Cardiac septum (tissue), 1 donor: ENCODE measurements around the gene MTX3. TPM values are rescaled to one million over a fixed set of nuclear protein-coding genes. Genes with fewer than 3 reads are reported as not detected.

Source experiments
- DNase-seq: peaks from one replicate; pipeline ENCODE4 v3.0.0-alpha.2; 2020; ENCODE audit warnings: low spot score
- intact Hi-C: fragments of 100-400 bp; cut with DNase I; formaldehyde crosslinking; loops from one replicate; pipeline ENCODE4 v1.14.0; 2022
- total RNA-seq: library from RNA; stranded (reverse); fragmentation: NEBNext Ultra II Directional; extraction: Animal tissue kit (Norgen Biotek cat#: 25700); gene quantifications from one replicate; pipeline ENCODE4 v1.2.1, GENCODE V29; 2021
- donor health status: DM: no; HTN: no; CAD: no.

Gene MTX3
- total RNA-seq, 1 donor from 2014 or later, result 15.9 TPM

DNA sequence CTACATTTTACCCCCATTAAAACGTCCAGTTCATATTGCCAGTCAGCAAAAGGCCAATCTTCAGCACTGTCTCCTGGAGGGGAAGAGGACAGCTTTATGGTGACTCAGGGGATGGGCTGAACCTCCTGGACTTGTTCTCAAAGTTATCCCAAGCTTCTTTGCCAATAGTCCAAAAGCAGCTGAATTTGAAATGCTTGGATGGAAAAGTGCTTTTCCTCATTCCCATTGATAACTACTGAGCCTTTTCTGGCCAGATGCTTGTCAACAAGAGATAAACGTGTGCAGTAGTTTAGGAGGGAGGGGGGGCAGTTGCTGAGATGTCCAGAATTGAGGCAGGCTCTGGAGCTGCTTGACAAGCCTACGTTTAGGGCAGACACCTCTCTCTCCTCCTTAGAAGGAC is 43.5 kb downstream of the MTX3 start:
- intact Hi-C loops, result no loop called here
- no peak for DNase-seq

DNA sequence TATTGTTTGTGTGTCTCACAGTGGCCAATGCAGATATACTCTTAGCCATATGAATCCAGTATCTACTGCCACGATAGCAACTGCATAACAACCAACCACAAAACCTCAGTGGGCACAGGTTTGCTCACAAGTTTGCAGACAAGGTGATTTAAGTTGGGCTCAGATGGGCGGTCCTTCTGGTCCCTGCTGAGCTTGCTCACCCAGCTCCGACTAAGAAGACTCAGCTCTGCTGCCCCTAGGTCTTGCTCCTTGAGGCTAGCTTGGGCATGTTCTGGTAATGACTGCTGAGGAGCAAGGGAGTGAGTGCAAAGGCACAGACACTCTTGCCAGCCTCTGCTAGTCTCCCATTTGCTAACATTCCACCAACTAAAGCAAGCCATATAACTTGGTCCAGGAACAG is 52.6 kb downstream of the MTX3 start:
- intact Hi-C loops, result no loop called here
- DNase-seq, result no peak

DNA sequence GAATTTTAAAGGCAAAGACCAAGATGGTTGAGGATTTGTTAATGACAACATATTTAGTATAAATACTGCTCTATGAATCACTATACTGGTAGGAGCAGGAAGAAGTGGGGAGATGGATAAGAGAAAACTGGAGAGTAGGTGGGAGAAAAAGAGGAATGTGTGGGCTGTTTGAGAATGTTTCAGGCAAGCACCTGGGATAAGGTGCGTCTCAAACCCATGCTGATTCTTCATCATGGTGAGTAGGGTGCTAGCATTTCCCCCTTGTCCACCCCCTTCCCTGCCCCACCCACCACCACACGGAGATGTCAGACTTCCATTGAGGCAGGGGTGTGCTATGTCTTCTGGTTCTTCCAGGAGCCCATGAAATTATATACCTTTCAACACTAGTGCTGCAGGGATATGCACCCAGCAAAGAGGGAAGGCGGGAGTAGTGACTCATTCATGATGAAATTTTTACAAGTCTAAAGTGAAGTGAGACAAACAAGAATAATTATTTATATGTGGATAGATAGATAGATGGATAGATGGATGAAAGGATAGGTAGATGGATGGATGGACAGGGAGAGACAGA is 54.3 kb downstream of the MTX3 start:
- intact Hi-C loops, result no loop called here
- DNase-seq, result no peak

DNA sequence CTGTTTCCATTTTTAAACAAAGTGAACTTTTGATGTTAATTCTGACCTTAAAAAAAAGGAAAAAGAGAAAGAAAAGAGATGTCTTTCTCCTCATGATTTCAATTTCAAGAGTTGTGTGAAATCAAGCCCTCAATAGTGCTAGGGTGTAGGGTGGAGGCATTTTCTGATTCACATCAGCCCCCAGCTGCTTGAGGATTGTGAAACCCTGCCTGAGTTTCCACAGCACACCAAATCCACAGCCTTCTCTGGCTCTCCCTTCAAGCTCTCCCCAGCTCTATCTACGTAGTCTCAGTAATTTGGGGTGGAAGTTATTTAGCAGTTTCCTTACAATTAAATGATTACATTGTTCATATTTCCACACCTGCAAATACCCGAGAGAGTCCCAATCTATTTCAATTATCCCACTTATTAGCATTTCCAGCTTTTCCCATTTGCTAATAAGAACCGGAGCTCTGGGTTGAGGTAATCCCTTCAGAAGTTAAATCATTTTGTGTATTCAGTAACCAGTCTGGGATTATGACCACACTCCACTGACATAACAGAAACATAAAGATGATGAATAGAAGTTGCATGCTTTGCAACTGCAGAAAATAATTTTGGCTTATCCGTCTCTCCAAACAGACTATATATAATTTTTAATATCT is 54.9 kb downstream of the MTX3 start:
- intact Hi-C loops, result no loop called here
- DNase-seq, result no peak

DNA sequence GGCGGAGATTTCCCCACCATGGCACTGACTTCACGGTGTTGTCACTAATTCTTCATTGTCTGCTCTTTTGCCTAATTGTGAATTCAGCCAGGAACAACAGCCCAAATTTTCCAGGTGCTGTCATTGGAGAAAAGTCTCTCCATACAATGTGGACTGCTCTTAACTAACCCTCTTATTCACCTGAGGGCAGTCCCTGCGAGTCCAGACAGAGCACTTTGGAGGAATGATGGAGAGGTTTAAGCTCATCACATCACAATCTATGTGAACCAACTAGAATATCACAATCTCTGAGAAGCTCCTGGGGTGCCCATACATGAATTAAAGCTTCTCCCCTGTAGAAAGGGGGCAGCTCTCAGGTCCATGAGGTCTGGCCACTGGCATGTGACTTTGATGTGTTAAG is 56.4 kb downstream of the MTX3 start:
- DNase-seq, result no peak
- intact Hi-C loops, result loop anchor here (5.0 kb wide), 1 partner anchor 62 kb away; no protein-coding TSS in a partner anchor

DNA sequence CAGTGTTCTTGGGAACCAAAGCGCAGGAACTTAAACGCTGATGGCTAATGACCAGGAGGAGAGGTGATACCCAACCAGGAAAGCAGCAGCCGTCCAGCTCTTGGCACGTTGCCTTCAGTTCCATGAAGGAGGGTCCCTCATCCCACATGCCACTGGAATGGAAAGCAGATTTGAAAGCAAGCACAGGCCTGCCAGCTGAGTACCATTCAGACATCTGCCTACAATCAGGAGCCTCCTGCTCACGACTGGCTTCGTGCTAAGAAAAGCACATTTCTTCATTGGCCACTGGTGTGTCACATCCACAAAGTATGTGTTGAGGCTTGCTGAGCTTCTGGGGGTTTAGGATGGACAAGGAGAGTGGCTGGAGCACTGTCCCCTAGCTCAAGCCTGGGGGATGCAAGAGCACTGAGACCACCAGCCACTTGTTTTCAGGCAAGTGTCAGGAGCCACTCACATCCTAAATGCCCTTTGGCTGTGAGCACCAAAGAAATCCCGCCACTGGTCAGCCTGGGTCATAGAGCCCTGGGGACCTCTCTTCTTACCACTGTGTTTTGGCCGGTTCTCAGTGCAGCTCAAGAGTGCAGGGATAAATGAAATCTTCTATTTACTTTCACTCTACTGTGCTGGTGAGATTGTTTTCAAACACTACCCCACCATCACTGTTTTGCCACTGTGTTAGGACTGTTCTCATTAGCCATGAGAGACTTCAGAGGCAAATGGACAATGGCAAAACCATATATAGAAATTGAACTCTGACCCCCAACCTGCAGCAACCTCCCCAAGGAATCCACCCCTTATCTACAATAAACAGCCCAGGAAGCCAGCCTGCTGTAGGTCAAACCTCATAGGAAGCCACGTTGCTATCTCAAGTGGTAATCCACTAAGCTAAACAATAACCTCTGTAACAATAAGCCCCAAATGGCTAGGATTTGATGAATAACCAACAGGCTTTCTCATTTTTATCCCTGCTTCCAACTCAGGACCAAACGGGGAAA is 58.3 kb downstream of the MTX3 start:
- intact Hi-C loops, result loop anchor here (5.0 kb wide), 1 partner anchor 61 kb away; no protein-coding TSS in a partner anchor
- DNase-seq, result no peak

DNA sequence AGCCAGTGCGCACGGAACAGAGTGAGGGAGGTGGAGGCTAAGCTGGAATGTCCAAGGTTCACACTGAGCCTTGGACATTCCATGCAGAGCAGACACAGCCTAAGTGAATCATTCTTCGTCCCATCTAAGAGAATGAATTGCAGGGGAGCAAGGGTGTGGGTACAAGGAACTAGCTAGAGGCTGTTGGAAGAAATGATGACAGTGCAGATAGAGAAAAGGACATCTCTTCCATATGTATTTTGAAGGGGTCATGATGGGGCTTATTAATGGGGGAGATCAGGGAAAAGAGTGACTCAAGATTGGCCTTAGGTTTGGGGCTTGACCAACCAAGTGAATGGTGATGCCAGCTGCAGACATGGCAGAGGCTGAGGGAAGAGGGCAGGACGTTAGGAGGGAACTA is 59.2 kb downstream of the MTX3 start:
- DNase-seq, result no peak
- intact Hi-C loops, result loop anchor here (5.0 kb wide), 1 partner anchor 60 kb away; no protein-coding TSS in a partner anchor

DNA sequence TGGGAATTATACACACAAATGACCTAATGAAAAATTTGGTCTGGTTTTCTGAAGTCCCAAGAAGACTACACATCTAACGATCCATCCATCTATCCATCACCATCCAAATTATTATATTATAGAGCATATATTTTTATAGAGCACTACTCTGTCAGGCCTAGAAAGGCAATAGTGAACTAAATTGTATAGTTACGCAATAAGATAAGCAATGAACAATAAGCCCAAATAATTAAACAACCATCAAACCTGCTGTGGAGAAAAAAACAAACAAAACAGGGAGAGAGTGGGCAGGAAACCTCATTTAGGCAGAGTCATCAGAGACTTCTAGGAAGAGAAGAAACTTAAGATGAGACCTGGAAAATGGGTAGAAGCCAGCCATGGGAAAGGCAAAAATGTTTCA is 59.7 kb downstream of the MTX3 start:
- intact Hi-C loops, result loop anchor here (5.0 kb wide), 1 partner anchor 59 kb away; no protein-coding TSS in a partner anchor
- no peak for DNase-seq

DNA sequence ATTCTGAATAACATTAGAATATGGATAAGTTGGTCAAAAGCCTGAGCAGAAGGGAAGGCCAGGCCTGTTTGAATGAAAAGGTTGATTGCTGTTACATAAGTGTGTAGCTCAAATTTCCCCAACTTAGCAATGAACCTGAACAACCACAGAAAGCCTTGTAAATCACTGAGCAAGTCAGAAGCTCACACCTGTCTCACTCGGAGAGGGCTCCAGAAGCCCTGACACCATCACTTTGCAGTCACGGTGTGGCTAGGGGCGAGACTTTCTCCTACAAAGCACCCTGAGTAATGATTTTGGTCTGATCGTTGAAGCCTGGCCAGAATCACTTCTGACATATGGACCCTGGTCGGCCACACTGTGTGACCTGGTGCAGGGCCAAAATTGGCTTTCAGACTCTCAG is 62.0 kb downstream of the MTX3 start:
- intact Hi-C loops, result no loop called here
- no peak for DNase-seq

Other genes with a start within 250 kb of the MTX3 start
- gene THBS4, start 44.1 kb upstream of the MTX3 start, total RNA-seq, result 464 TPM